Dedifferentiated amniotic fluid mesenchymal stem cell (primary cell): Measurements from ENCODE around the gene LYST.
A peak's percentile ranks its signal among the peaks of the same experiment; 100 is the strongest.

Experiments used
- DNase-seq: peaks from one replicate; pipeline ENCODE4 v3.0.0-alpha.2; 2016; ENCODE audit errors: extremely low spot score

Gene LYST

DNA sequence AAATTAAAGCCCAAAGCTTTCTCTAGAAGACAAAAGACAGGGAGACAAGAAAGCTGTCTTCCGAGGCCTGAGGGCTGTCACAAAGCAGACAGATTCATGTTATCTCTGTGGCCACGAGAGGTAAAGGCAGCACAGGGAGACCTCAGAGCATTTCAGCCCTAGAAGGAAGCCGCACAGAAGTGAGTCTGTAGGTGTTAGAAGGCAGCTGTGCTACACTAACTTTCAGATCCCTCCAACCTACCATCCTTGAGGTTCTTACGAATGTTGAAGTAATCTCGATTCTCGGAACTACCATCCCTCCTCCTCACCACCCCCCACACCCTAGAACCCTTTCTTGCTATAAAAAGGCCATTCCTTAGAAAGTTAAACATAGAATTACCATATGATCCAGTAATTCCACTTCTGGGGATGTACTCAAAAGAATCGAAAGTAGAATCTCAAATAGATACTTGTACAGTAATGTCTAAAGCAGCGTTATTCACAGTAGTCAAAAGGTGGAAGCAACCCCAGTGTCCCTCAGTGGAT, 21.5 kb upstream of the LYST start:
- DNase-seq, result no peak

GRCh38 chr1:235887676-235888075, 21.0 kb upstream of the LYST start:
- DNase-seq, result no peak

GRCh38 chr1:235885655-235886262, 19.1 kb upstream of the LYST start:
- DNase-seq, result no peak

DNA sequence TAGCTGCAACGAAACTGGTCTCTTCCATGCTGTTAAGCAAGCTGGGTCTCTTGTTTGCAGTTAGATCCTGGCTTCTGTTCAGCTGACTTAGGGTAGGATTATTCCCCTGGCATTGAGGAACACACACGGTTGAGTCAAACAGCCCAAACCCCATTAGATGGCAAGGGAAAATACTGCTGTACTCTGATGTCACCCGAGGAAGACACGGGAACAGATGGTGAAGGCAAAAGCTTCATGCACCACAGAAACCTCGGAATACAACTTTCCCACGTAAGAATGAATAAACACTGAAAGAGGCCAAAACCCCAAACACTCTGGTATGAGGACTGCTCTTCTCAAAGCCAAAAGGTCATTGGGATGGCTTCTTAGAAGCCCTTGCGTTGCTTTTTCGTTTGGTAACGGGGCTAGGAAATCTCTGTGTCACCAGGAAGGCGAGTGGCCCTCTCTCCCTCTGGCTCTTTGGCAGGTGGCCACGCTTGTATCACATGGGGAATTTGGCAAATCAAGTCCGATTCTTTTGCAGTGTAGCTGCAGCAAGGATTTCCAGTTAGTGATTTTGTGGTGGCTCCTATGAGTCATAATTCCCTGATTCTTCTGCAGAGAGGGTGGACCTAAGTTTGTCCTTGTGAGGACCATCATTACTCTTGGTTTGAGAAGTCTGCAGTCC, 16.7 kb upstream of the LYST start:
- DNase-seq, result peak; percentile 91

DNA sequence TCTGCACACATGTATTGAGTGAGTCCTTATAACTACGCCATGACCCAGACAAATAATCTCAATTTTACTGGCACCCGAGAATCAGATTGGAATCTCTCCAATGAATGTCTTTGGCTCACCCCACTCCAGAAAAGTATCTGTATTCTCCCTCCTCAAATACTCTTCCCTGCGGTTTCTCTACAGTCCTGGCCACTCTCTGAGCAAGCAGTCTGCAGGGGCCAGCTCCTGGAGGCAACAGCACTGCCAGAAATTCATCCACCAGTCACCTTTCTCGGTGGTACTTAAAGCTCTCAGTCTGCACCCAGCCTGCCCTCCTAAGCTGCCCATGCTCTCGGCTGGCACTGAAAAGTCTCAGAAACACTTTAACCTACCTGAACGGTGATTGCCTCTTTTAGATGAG, 16.1 kb upstream of the LYST start:
- DNase-seq, result no peak

DNA sequence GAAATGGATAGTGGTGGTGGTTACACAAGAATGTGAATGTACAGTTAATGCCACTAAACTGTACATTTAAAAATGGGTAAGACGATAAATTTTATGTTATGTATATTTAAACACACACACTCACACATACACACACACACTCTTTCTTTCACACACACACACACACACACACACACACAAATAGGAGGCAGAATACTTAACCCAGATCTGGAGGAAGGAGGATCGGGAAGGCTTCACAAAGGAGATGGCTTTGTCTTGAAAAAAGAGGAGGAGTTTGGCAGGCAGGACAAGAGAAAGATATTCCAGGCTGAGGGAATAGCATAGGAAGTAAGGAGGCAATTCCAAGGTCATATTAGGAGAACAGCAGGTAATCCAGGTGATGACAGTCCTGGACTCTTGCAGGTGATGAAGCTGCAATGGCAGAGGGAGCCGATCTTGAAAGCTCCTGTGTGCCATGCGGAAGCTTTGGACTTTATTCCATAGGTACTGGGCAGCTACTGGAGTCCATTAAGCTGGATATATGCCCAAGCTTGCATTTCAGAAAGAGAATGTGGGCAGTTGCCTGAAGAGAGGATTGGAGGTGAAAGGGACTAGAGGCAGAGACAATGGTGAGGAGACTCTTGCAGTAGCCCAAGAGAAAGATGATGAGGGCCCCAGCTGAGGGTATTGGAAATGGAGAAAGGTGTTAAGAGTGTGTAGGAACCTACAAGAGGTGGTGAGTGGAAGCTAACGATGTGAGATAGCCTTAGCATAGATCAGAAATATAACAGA, 15.4 kb upstream of the LYST start:
- no peak for DNase-seq

GRCh38 chr1:235878082-235878811, 11.5 kb upstream of the LYST start:
- no peak for DNase-seq

GRCh38 chr1:235876402-235876841, 9.7 kb upstream of the LYST start:
- DNase-seq, result no peak

DNA sequence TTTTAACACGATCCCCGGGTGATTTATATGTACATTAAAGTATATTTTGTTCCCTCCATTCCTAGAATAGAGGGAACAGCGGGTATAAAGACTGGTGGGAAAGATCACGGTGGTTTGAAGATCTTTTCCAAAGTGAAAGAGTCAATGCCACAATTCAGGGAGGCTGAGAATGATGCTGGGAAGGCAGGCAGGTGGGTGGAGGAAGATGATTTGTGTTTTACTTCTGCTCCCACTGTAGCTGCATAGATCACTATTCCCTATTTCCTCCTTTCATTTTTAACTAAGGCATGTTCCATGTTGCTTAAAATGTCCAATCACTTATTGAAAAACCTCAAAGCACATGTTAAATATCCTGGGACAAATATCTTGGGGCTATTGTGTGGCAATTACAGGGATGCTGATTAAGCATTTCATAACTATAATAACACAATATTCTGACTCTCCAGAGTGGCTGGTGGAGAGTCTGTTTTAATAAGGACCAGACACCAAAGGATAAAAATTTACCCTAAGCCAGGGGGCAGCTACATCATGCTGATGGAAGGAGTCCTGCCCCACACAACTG, 8.4 kb upstream of the LYST start:
- no peak for DNase-seq

GRCh38 chr1:235874261-235874660, 7.6 kb upstream of the LYST start:
- no peak for DNase-seq

GRCh38 chr1:235873571-235873970, 6.9 kb upstream of the LYST start:
- no peak for DNase-seq

DNA sequence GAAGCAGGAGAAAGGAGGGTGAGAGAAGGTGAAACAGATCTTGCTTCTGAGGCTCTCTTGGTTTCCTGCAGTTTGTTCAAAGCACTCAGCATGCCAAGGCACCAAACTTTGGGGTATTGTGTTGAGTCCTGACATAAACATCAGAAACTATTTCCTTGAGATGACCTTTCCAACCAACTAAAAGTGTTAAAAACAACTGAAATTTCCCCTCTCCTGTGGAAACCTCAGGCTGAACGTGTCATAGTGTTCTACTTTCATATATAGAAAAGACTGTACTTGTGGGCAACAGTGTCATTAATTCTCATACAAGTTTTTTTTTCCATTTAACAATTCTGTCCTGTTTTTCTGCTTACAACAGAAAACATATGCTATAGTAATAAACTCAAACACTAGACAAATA, 6.3 kb upstream of the LYST start:
- no peak for DNase-seq

DNA sequence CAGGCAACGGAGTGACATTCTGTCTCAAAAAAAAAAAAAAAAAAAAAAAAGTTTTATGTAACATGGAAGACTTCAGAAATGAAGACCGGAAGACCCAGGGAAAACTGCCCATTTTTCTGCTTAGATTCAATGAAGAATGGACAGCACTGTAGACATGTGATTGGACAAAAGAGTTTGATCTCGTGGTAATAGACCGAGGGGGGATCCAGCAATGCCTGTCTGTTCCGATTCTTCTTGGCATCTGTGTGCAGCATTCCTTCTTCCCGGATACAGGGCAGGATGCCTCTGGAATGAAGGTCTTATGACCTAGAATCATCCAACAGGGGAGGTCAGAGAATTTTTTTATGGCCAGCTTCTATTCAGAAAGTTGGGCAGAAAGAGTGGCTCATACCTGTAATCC, 5.6 kb upstream of the LYST start:
- no peak for DNase-seq

DNA sequence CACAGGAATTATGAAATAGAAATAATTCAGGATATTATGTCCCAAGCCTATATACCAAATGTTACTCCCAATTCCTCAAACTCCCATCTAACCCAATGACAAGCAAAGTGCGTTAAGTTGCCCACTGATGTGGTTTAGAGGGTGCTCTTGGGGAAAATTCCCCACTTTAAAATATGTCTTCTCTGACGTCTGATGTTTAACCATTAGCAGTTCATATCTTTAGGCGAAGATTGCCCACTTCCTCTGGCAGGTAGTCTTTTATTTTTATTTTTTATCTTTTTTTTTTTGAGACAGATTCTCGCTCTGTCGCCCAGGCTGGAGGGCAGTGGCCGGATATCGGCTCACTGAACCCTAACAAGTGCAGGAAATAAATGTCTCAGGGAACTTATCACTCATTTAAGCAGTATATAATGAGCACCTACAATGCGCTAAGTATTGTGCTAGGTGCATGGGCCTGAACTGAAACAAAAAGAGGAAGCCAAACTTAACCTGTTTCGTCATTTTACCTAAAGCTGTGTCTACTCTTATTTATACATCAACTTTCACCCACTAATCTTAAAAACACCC, 1.3 kb upstream of the LYST start:
- no peak for DNase-seq

DNA sequence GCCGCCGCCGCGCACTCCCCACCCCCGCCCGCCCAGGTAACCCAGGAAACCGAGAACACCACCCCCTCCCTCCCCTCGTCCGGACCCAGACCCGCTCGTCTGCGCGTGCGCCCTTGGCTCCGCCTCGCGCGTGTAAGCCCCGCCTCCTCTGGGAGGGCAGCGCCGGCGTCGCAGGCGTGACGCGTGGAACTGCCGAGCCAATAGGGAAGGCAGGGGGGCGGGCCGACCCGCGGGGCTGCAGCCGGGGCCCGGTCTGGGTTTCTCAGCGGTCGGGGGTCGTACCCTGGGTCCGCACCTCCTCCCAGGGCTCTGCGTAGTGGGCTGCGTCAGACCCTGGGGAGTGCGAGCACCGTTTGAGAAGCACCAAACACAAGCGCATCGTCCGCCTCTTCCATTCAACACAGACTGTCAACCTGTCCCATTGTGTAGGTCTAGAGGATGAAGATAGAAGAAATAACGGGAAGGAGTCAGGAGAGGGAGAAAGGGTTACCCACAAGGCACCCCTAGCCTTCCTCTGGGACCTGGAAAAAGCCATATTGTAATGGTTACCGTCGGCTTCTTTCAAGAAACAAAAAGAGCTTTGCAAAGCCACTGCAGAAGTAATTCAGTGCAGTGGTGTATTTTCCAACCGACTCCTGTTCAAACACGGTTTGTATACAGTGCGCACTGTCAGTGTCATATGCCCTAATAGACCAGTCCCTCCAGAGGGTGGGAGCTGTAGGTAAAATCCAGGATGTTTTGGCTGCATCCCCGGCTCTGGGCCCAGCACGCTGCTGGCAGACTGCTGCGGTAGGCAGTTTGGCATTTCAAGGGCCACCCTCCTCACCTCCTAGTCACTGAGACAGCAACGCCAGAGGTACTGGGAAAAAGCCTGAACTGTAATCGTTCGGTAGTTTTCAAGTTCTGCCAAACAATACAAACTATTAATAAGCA, 473 bp upstream of the LYST start:
- DNase-seq, result peak; percentile 86

DNA sequence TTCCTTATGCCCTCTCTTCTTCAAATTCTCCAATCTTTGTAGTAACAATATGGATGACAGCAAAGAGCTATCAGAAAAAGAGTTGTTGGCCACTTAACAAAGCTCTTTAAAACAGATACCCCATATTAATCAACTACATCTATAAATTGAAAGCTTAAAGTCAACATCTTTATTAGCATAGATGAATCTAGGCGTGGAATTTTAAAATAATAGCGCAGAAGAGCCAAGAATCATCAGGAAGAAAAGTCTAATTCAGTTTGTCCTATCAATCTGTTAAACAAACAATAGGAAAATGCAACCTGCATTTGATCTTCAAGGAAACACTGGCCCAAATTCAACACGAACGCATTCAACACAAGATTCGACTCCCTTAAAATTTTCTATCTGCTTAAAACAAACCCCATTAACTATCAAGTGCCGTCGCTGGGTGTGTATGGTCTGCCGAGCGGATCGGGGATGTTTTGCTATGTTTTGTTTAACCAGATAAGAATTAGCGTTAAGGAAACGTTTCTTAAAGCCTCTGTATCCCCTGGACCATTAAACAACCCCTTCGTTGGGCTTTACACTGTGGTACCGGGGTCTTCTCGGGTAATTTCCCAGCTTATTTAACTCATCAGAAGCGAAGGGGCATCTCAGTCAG, 1.0 kb downstream of the LYST start:
- no peak for DNase-seq

DNA sequence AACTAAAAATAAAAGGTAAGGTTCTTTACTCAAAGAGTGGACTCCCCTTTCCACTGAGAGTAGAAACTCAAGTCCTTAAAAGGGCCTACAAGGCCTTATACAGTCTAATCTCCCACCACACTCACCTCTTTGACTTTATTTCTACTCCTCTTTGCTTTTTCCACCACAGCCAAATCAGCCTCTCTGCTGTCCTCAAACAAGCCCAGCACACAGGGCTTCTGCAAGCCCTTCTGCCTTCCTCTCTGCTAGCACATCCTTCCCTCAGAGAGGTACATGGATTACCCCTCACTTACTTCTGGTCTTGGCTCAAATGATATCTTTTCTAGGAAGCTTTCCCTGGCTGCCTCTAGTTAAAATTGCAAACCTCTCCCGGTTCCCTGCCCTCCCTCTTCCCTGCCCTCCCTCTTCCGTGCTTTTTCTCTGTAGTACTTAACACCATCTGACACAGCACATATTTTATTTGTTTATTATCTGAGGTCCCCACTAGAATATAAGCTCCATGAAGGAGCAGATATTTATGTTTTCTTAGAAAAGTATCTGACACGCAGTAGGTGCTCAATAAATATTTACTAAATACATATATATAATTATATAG, 1.7 kb downstream of the LYST start:
- DNase-seq, result no peak

GRCh38 chr1:235864469-235864868, 2.2 kb downstream of the LYST start:
- no peak for DNase-seq

GRCh38 chr1:235863699-235864093, 3.0 kb downstream of the LYST start:
- no peak for DNase-seq
